Measurements from ENCODE around the gene KDM3B. TPM values are rescaled to one million over a fixed set of nuclear protein-coding genes. Genes with fewer than 3 reads are reported as not detected.
A peak's percentile ranks its signal among the peaks of the same experiment; 100 is the strongest.

KDM3B gene
- total RNA-seq, 1 donor from 2014 or later = 97.7 TPM

GRCh38 chr5:138337685-138338410, 14.6 kb upstream of the KDM3B start, which contains the start of gene FAM53C:
Gene FAM53C, plus strand, starts transcription at chr5:138338266. Its CDS starts 3,070 bp downstream, at chr5:138341336.
- Mint-ChIP-seq H3K36me3 (peaks cover 11% of the 10 kb centered on the region), H3K4me3 (peak within 1 kb of the TSS; percentile 95), H3K4me1 (ENCODE audit: unreplicated experiment) (peaks cover 32% of the 10 kb centered on the region), H3K27ac (peak within 1 kb of the TSS; percentile 99), H3K9me3 (no peaks in the 10 kb centered on the region), H3K27me3 (no peaks in the 10 kb centered on the region)
- no peak for TF ChIP-seq CTCF (conservative IDR thresholded peaks at IDR 0.05)
- DNase-seq (ENCODE audit: extremely low spot score, unreplicated experiment) = peak; percentile 96

- TF ChIP-seq CTCF (conservative IDR thresholded peaks at IDR 0.05) = no peak
- no peaks in the 10 kb centered on the region for H3K9me3 Mint-ChIP-seq
- peak overlapping the region; percentile 89 for H3K27ac Mint-ChIP-seq
- no peak for DNase-seq (ENCODE audit: extremely low spot score, unreplicated experiment)
- H3K4me1 Mint-ChIP-seq (ENCODE audit: unreplicated experiment) = peaks cover 32% of the 10 kb centered on the region
- H3K27me3 Mint-ChIP-seq = no peaks in the 10 kb centered on the region
- peak overlapping the region; percentile 95 for H3K4me3 Mint-ChIP-seq
- H3K36me3 Mint-ChIP-seq = peaks cover 11% of the 10 kb centered on the region
Measured at GRCh38 chr5:138338411-138339090, 13.9 kb upstream of the KDM3B start.

- Mint-ChIP-seq H3K36me3 (peaks cover 17% of the 10 kb centered on the region), H3K27ac (peak overlapping the region; percentile 89), H3K9me3 (no peaks in the 10 kb centered on the region), H3K27me3 (no peaks in the 10 kb centered on the region), H3K4me1 (ENCODE audit: unreplicated experiment) (peaks cover 32% of the 10 kb centered on the region), H3K4me3 (peak overlapping the region; percentile 91)
- TF ChIP-seq CTCF (conservative IDR thresholded peaks at IDR 0.05) = no peak
- no peak for DNase-seq (ENCODE audit: extremely low spot score, unreplicated experiment)
Measured at GRCh38 chr5:138339091-138339456, 13.4 kb upstream of the KDM3B start.

- H3K27ac Mint-ChIP-seq = peak overlapping the region; percentile 89
- peak overlapping the region; percentile 91 for H3K4me3 Mint-ChIP-seq
- TF ChIP-seq CTCF (conservative IDR thresholded peaks at IDR 0.05) = no peak
- DNase-seq (ENCODE audit: extremely low spot score, unreplicated experiment) = no peak
- peaks cover 32% of the 10 kb centered on the region for H3K4me1 Mint-ChIP-seq (ENCODE audit: unreplicated experiment)
- H3K27me3 Mint-ChIP-seq = no peaks in the 10 kb centered on the region
- H3K36me3 Mint-ChIP-seq = peaks cover 21% of the 10 kb centered on the region
- H3K9me3 Mint-ChIP-seq = no peaks in the 10 kb centered on the region
Measured at GRCh38 chr5:138339464-138339863, 13.0 kb upstream of the KDM3B start.

GRCh38 chr5:138340008-138340407, 12.5 kb upstream of the KDM3B start:
- Mint-ChIP-seq H3K27me3 (no peaks in the 10 kb centered on the region), H3K27ac (peak overlapping the region; percentile 89), H3K4me3 (peak overlapping the region; percentile 91), H3K36me3 (peaks cover 22% of the 10 kb centered on the region), H3K9me3 (no peaks in the 10 kb centered on the region), H3K4me1 (ENCODE audit: unreplicated experiment) (peaks cover 32% of the 10 kb centered on the region)
- DNase-seq (ENCODE audit: extremely low spot score, unreplicated experiment) = no peak
- no peak for TF ChIP-seq CTCF (conservative IDR thresholded peaks at IDR 0.05)

All from type B pancreatic cell (in vitro differentiated cells).